MM.1S (cell line): Measurements from ENCODE around the gene BSX.

Experiments used
- DNase-seq: peaks from one replicate; pipeline ENCODE4 v3.0.0-alpha.2; 2015
- H2AFZ ChIP-seq: fragments of 300-600 bp; sonication (generic); 2 replicates; pipeline ENCODE4 v1.6.0; 2016; ENCODE audit warnings: antibody characterized with exemption, low read length
- H3F3A ChIP-seq: fragments of 300-600 bp; sonication (generic); 2 replicates; pipeline ENCODE4 v1.6.1; 2016; ENCODE audit warnings: mild to moderate bottlenecking, antibody characterized with exemption, low read length, moderate library complexity, mixed read lengths; ENCODE audit not compliant: insufficient read depth
- H3K27ac ChIP-seq: fragments of 300-600 bp; sonication (generic); 2 replicates; pipeline ENCODE4 v1.5.1; 2016; ENCODE audit warnings: mild to moderate bottlenecking, low read length
- H3K27me3 ChIP-seq: fragments of 300-600 bp; sonication (generic); replicated peaks from 2 replicates; pipeline ENCODE4 v1.6.0; 2016; ENCODE audit warnings: low read length; ENCODE audit not compliant: insufficient read depth
- H3K36me3 ChIP-seq: fragments of 300-600 bp; sonication (generic); replicated peaks from 2 replicates; pipeline ENCODE4 v1.6.1; 2016; ENCODE audit warnings: mild to moderate bottlenecking, low read length, mixed read lengths; ENCODE audit not compliant: insufficient read depth
- H3K4me1 ChIP-seq: fragments of 300-600 bp; sonication (generic); 2 replicates; pipeline ENCODE4 v1.6.1; 2016; ENCODE audit warnings: low read length, mixed read lengths
- H3K4me2 ChIP-seq: fragments of 300-600 bp; sonication (generic); 2 replicates; pipeline ENCODE4 v1.6.0; 2016; ENCODE audit warnings: low read depth, low read length
- H3K4me3 ChIP-seq: fragments of 300-600 bp; sonication (generic); 2 replicates; pipeline ENCODE4 v1.5.1; 2016; ENCODE audit warnings: low read length, mixed read lengths
- H3K79me2 ChIP-seq: fragments of 300-600 bp; sonication (generic); 2 replicates; pipeline ENCODE4 v1.6.1; 2016; ENCODE audit warnings: mixed run types, low read length, mixed read lengths
- H3K9ac ChIP-seq: fragments of 300-600 bp; sonication (generic); 2 replicates; pipeline ENCODE4 v1.6.1; 2016; ENCODE audit warnings: low read length, mixed read lengths
- H3K9me2 ChIP-seq: fragments of 300-600 bp; sonication (generic); replicated peaks from 2 replicates; pipeline ENCODE4 v1.6.1; 2016; ENCODE audit warnings: mild to moderate bottlenecking, low read length, mixed read lengths; ENCODE audit not compliant: insufficient read depth
- H3K9me3 ChIP-seq: fragments of 300-600 bp; sonication (generic); replicated peaks from 2 replicates; pipeline ENCODE4 v1.6.1; 2016; ENCODE audit warnings: mild to moderate bottlenecking, low read length, mixed read lengths; ENCODE audit not compliant: insufficient read depth
- H4K20me1 ChIP-seq: fragments of 300-600 bp; sonication (generic); 2 replicates; pipeline ENCODE4 v1.6.1; 2016; ENCODE audit warnings: mild to moderate bottlenecking, low read length, moderate library complexity, mixed read lengths; ENCODE audit not compliant: insufficient read depth
- EZH2 ChIP-seq: fragments of 300-600 bp; sonication (generic); optimal IDR thresholded peaks from 2 replicates; pipeline ENCODE3; 2017; ENCODE audit warnings: low read depth, mild to moderate bottlenecking, antibody characterized with exemption, low read length, mixed read lengths
- EZH2phosphoT487 ChIP-seq: fragments of 300-600 bp; sonication (generic); IDR thresholded peaks from 2 replicates; pipeline ENCODE4 v1.6.1; 2018; ENCODE audit warnings: antibody characterized with exemption, low read length
- TF ChIP-seq, protein P1 (sequence below): fragments of 300-600 bp; sonication (generic); IDR thresholded peaks from 2 replicates; pipeline ENCODE4 v1.5.1; 2016; ENCODE audit warnings: antibody characterized with exemption, low read length, mixed read lengths

BSX gene

DNA sequence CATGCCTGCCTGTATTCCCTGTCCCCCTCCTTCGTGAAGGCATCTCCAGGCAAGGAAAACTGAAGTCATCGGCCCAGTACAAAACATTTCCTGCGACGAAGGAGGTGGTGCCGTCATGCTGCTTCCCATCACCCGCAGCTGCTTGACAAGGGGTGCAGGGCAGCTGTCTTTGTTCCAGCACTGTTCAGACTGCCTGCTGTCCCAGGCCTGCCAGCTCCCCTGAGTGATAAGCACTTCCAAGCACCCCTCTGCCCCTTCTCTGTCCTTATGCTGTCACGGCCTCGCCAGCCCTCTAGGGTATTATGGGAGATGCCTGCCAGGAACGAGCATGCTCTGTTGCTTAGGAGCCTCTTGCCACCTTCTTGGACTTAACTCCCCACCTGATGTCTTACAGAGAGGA is 37.1 kb upstream of the BSX start:
- TF ChIP-seq, protein P1, sequence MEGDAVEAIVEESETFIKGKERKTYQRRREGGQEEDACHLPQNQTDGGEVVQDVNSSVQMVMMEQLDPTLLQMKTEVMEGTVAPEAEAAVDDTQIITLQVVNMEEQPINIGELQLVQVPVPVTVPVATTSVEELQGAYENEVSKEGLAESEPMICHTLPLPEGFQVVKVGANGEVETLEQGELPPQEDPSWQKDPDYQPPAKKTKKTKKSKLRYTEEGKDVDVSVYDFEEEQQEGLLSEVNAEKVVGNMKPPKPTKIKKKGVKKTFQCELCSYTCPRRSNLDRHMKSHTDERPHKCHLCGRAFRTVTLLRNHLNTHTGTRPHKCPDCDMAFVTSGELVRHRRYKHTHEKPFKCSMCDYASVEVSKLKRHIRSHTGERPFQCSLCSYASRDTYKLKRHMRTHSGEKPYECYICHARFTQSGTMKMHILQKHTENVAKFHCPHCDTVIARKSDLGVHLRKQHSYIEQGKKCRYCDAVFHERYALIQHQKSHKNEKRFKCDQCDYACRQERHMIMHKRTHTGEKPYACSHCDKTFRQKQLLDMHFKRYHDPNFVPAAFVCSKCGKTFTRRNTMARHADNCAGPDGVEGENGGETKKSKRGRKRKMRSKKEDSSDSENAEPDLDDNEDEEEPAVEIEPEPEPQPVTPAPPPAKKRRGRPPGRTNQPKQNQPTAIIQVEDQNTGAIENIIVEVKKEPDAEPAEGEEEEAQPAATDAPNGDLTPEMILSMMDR: no peak
- TF ChIP-seq EZH2phosphoT487: no peak
- no peak for TF ChIP-seq EZH2
- Histone ChIP-seq H3K4me2 (no peak overlapping the region), H3F3A (no peaks in the 10 kb centered on the region), H3K36me3 (no peaks in the 10 kb centered on the region), H2AFZ (no peak overlapping the region), H3K4me1 (no peaks in the 10 kb centered on the region), H3K27me3 (no peaks in the 10 kb centered on the region), H3K4me3 (no peak overlapping the region), H3K9me2 (no peaks in the 10 kb centered on the region), H4K20me1 (no peaks in the 10 kb centered on the region), H3K9ac (no peak overlapping the region), H3K9me3 (no peaks in the 10 kb centered on the region), H3K79me2 (no peaks in the 10 kb centered on the region), H3K27ac (no peak overlapping the region)
- no peak for DNase-seq

DNA sequence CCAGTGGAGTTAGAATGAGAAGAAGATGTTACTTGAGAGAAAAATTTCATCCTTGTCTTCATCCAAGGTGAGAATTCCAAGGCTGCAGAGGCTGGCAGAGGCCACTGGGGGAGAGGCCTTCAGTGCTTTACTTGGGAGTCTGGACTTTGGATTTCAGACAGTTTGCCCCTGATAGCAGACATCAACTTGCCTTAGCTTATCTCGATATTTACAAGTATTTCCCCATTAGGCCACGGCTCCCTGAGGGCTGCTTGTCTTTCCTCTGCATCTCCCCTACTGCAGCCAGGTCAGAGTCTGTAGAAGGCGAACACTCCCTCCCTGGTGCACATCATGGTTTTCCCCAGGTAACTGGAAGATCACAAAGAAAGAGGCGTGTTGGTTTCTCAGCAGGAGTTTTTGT is 29.9 kb upstream of the BSX start:
- no peaks in the 10 kb centered on the region for H3K9me3 ChIP-seq
- no peak for DNase-seq
- H3K27ac ChIP-seq: no peak overlapping the region
- TF ChIP-seq, protein P1: no peak
- TF ChIP-seq EZH2: no peak
- TF ChIP-seq EZH2phosphoT487: no peak
- H3F3A ChIP-seq: no peaks in the 10 kb centered on the region
- H4K20me1 ChIP-seq: no peaks in the 10 kb centered on the region
- no peaks in the 10 kb centered on the region for H3K36me3 ChIP-seq
- H3K79me2 ChIP-seq: no peaks in the 10 kb centered on the region
- no peak overlapping the region for H2AFZ ChIP-seq
- no peaks in the 10 kb centered on the region for H3K4me1 ChIP-seq
- no peak overlapping the region for H3K4me3 ChIP-seq
- H3K9ac ChIP-seq: no peak overlapping the region
- no peaks in the 10 kb centered on the region for H3K9me2 ChIP-seq
- no peak overlapping the region for H3K4me2 ChIP-seq
- H3K27me3 ChIP-seq: no peaks in the 10 kb centered on the region

DNA sequence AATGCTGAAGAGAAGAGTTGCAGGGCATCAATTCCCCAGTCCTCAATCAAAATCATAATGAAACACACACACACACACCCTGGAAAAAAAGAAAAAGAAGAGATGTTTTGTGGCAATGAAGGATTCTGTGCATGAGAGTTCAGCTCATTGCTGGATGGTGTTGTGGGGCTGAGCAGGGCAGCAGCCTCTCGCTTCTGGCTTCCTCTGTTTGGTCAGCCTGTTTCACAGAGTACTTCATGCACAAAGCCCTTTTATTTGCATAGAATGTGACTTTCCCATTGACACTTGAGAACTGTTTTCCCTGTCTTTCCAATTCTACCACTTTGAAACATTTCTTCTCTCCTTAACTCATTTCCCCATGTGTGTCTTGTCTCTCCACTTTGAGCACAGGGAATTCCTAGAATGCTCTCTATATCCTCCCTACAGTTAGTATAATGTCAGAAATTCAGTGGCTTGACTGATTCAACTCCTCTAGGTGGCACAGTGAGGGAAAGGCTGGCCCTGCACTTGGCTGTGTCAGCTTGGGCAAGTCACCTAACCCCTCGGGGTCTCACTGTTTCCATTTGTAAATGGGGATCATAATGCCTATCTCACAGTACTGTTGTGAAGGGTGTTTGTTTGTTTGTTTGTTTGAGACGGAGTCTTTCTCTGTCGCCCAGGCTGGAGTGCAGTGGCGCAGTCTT is 25.4 kb upstream of the BSX start:
- Histone ChIP-seq H2AFZ (no peak overlapping the region), H3F3A (no peaks in the 10 kb centered on the region), H3K9me3 (no peaks in the 10 kb centered on the region), H3K36me3 (no peaks in the 10 kb centered on the region), H3K4me2 (no peak overlapping the region), H3K27ac (no peak overlapping the region), H3K9me2 (no peaks in the 10 kb centered on the region), H3K27me3 (no peaks in the 10 kb centered on the region), H3K4me3 (no peak overlapping the region), H3K9ac (no peak overlapping the region), H3K79me2 (no peaks in the 10 kb centered on the region), H3K4me1 (no peaks in the 10 kb centered on the region), H4K20me1 (no peaks in the 10 kb centered on the region)
- DNase-seq: no peak
- TF ChIP-seq EZH2: no peak
- TF ChIP-seq, protein P1: no peak
- TF ChIP-seq EZH2phosphoT487: no peak
